ENCODE results near the gene KRT16.
A peak's percentile ranks its signal among the peaks of the same experiment; 100 is the strongest.
"Not testable (repeated sequence)": the region's sequence is repeated elsewhere in the genome, so short reads cannot be mapped to it uniquely, and the experiment has no call there.

The KRT16 gene

GRCh38 chr17:41651625-41652460 is 39.3 kb upstream of the KRT16 start:
- no peaks in the 10 kb centered on the region for H3K27me3 Mint-ChIP-seq
- no peaks in the 10 kb centered on the region for H3K9me3 Mint-ChIP-seq (ENCODE audit: low read depth)
- no peak overlapping the region for H3K27ac Mint-ChIP-seq
- H3K4me3 Mint-ChIP-seq: no peak overlapping the region
- H3K4me1 Mint-ChIP-seq (ENCODE audit: low read depth): peaks cover 8% of the 10 kb centered on the region
- no peaks in the 10 kb centered on the region for H3K36me3 Mint-ChIP-seq

- no peak overlapping the region for H3K4me3 Mint-ChIP-seq
- H3K9me3 Mint-ChIP-seq (ENCODE audit: low read depth): no peaks in the 10 kb centered on the region
- H3K27me3 Mint-ChIP-seq: no peaks in the 10 kb centered on the region
- H3K4me1 Mint-ChIP-seq (ENCODE audit: low read depth): peaks cover 8% of the 10 kb centered on the region
- no peaks in the 10 kb centered on the region for H3K36me3 Mint-ChIP-seq
- H3K27ac Mint-ChIP-seq: no peak overlapping the region
Measured at GRCh38 chr17:41650794-41651624, 38.4 kb upstream of the KRT16 start.

- Mint-ChIP-seq H3K27me3 (no peaks in the 10 kb centered on the region), H3K27ac (no peak overlapping the region), H3K4me1 (ENCODE audit: low read depth) (peaks cover 8% of the 10 kb centered on the region), H3K4me3 (no peak overlapping the region), H3K36me3 (no peaks in the 10 kb centered on the region), H3K9me3 (ENCODE audit: low read depth) (no peaks in the 10 kb centered on the region)
Measured at GRCh38 chr17:41649923-41650519, 37.5 kb upstream of the KRT16 start.

GRCh38 chr17:41648411-41649195 is 36.0 kb upstream of the KRT16 start:
- no peaks in the 10 kb centered on the region for H3K27me3 Mint-ChIP-seq
- peaks cover 8% of the 10 kb centered on the region for H3K4me1 Mint-ChIP-seq (ENCODE audit: low read depth)
- no peak overlapping the region for H3K27ac Mint-ChIP-seq
- H3K4me3 Mint-ChIP-seq: peak overlapping the region; percentile 78
- H3K36me3 Mint-ChIP-seq: no peaks in the 10 kb centered on the region
- H3K9me3 Mint-ChIP-seq (ENCODE audit: low read depth): no peaks in the 10 kb centered on the region

GRCh38 chr17:41647940-41648410 is 35.4 kb upstream of the KRT16 start:
- Mint-ChIP-seq H3K9me3 (ENCODE audit: low read depth) (no peaks in the 10 kb centered on the region), H3K36me3 (no peaks in the 10 kb centered on the region), H3K4me3 (peak overlapping the region; percentile 78), H3K27me3 (no peaks in the 10 kb centered on the region), H3K27ac (no peak overlapping the region), H3K4me1 (ENCODE audit: low read depth) (peaks cover 8% of the 10 kb centered on the region)

GRCh38 chr17:41647038-41647813 is 34.7 kb upstream of the KRT16 start:
- H3K9me3 Mint-ChIP-seq (ENCODE audit: low read depth): no peaks in the 10 kb centered on the region
- H3K27me3 Mint-ChIP-seq: no peaks in the 10 kb centered on the region
- peaks cover 8% of the 10 kb centered on the region for H3K4me1 Mint-ChIP-seq (ENCODE audit: low read depth)
- H3K27ac Mint-ChIP-seq: no peak overlapping the region
- H3K4me3 Mint-ChIP-seq: no peak overlapping the region
- H3K36me3 Mint-ChIP-seq: no peaks in the 10 kb centered on the region

- Mint-ChIP-seq H3K27me3 (no peaks in the 10 kb centered on the region), H3K9me3 (ENCODE audit: low read depth) (no peaks in the 10 kb centered on the region), H3K27ac (no peak overlapping the region), H3K4me1 (ENCODE audit: low read depth) (no peaks in the 10 kb centered on the region), H3K36me3 (no peaks in the 10 kb centered on the region), H3K4me3 (no peak overlapping the region)
Measured at GRCh38 chr17:41642252-41643156, 29.9 kb upstream of the KRT16 start.

GRCh38 chr17:41640596-41640995 is 28.0 kb upstream of the KRT16 start:
- not testable (repeated sequence) for H3K36me3 Mint-ChIP-seq; H3K9me3 Mint-ChIP-seq (ENCODE audit: low read depth); H3K4me1 Mint-ChIP-seq (ENCODE audit: low read depth); H3K27ac Mint-ChIP-seq; H3K27me3 Mint-ChIP-seq; H3K4me3 Mint-ChIP-seq

GRCh38 chr17:41639492-41640473 is 27.2 kb upstream of the KRT16 start:
- no peaks in the 10 kb centered on the region for H3K4me1 Mint-ChIP-seq (ENCODE audit: low read depth)
- no peaks in the 10 kb centered on the region for H3K9me3 Mint-ChIP-seq (ENCODE audit: low read depth)
- no peak overlapping the region for H3K4me3 Mint-ChIP-seq
- H3K27ac Mint-ChIP-seq: no peak overlapping the region
- no peaks in the 10 kb centered on the region for H3K36me3 Mint-ChIP-seq
- no peaks in the 10 kb centered on the region for H3K27me3 Mint-ChIP-seq

GRCh38 chr17:41638941-41639340 is 26.4 kb upstream of the KRT16 start:
- no peaks in the 10 kb centered on the region for H3K27me3 Mint-ChIP-seq
- no peaks in the 10 kb centered on the region for H3K4me1 Mint-ChIP-seq (ENCODE audit: low read depth)
- no peak overlapping the region for H3K4me3 Mint-ChIP-seq
- no peaks in the 10 kb centered on the region for H3K9me3 Mint-ChIP-seq (ENCODE audit: low read depth)
- H3K27ac Mint-ChIP-seq: no peak overlapping the region
- H3K36me3 Mint-ChIP-seq: no peaks in the 10 kb centered on the region

- Mint-ChIP-seq H3K4me1 (ENCODE audit: low read depth) (no peaks in the 10 kb centered on the region), H3K4me3 (no peak overlapping the region), H3K9me3 (ENCODE audit: low read depth) (no peaks in the 10 kb centered on the region), H3K27ac (no peak overlapping the region), H3K36me3 (no peaks in the 10 kb centered on the region), H3K27me3 (no peaks in the 10 kb centered on the region)
Measured at GRCh38 chr17:41638194-41638593, 25.6 kb upstream of the KRT16 start.

GRCh38 chr17:41636652-41637051 is 24.1 kb upstream of the KRT16 start:
- no peaks in the 10 kb centered on the region for H3K4me1 Mint-ChIP-seq (ENCODE audit: low read depth)
- no peaks in the 10 kb centered on the region for H3K27me3 Mint-ChIP-seq
- H3K27ac Mint-ChIP-seq: no peak overlapping the region
- H3K4me3 Mint-ChIP-seq: no peak overlapping the region
- no peaks in the 10 kb centered on the region for H3K36me3 Mint-ChIP-seq
- no peaks in the 10 kb centered on the region for H3K9me3 Mint-ChIP-seq (ENCODE audit: low read depth)
